Loucy (cell line): Measurements from ENCODE around the gene SF3B2.
"Not testable (repeated sequence)": the region's sequence is repeated elsewhere in the genome, so short reads cannot be mapped to it uniquely, and the experiment has no call there.

Source experiments
- H2AFZ ChIP-seq: fragments of 200-600 bp; sonication (generic); 2 replicates; pipeline ENCODE4 v1.6.0; 2016; ENCODE audit warnings: antibody characterized with exemption, mild to moderate bottlenecking, low read length, moderate library complexity
- H3F3A ChIP-seq: fragments of 200-600 bp; 2 replicates; pipeline ENCODE4 v1.6.0; 2016; ENCODE audit warnings: antibody characterized with exemption, low read depth, mild to moderate bottlenecking
- H3K27me3 ChIP-seq: fragments of 200-600 bp; sonication (generic); 2 replicates; pipeline ENCODE4 v1.6.1; 2014; ENCODE audit warnings: low read length, mild to moderate bottlenecking; ENCODE audit not compliant: insufficient read depth, poor library complexity, severe bottlenecking
- H3K36me3 ChIP-seq: fragments of 200-600 bp; sonication (generic); 2 replicates; pipeline ENCODE4 v1.6.1; 2016; ENCODE audit warnings: low read length; ENCODE audit not compliant: insufficient read depth
- H3K4me1 ChIP-seq: fragments of 200-600 bp; sonication (generic); 2 replicates; pipeline ENCODE4 v1.5.1; 2014; ENCODE audit warnings: low read length, mild to moderate bottlenecking; ENCODE audit not compliant: insufficient read depth, poor library complexity, severe bottlenecking
- H3K4me2 ChIP-seq: fragments of 200-600 bp; sonication (generic); 2 replicates; pipeline ENCODE4 v1.6.0; 2014; ENCODE audit warnings: antibody characterized with exemption, low read length, low read depth, mild to moderate bottlenecking; ENCODE audit not compliant: poor library complexity, severe bottlenecking
- H3K4me3 ChIP-seq: fragments of 200-600 bp; sonication (generic); 2 replicates; pipeline ENCODE4 v1.5.1; 2014; ENCODE audit warnings: low read length, mild to moderate bottlenecking, mixed read lengths; ENCODE audit not compliant: poor library complexity, severe bottlenecking
- H3K79me2 ChIP-seq: fragments of 200-600 bp; sonication (generic); 2 replicates; pipeline ENCODE4 v1.6.1; 2014; ENCODE audit warnings: low read length; ENCODE audit not compliant: insufficient read depth
- H3K9ac ChIP-seq: fragments of 200-600 bp; sonication (generic); 2 replicates; pipeline ENCODE4 v1.6.0; 2014; ENCODE audit warnings: mild to moderate bottlenecking, low read depth, low read length, moderate library complexity; ENCODE audit not compliant: poor library complexity, severe bottlenecking
- H3K9me2 ChIP-seq: fragments of 200-600 bp; sonication (generic); replicated peaks from 2 replicates; pipeline ENCODE4 v1.6.1; 2016; ENCODE audit warnings: low read depth, low read length, mixed read lengths
- H3K9me3 ChIP-seq: fragments of 200-600 bp; sonication (generic); 2 replicates; pipeline ENCODE4 v1.6.1; 2014; ENCODE audit warnings: mild to moderate bottlenecking, antibody characterized with exemption, low read length, low read depth; ENCODE audit not compliant: insufficient read depth
- H4K20me1 ChIP-seq: fragments of 200-600 bp; sonication (generic); 2 replicates; pipeline ENCODE4 v1.6.0; 2014; ENCODE audit warnings: antibody characterized with exemption, low read length, mild to moderate bottlenecking; ENCODE audit not compliant: insufficient read depth, poor library complexity, severe bottlenecking
- CTCF ChIP-seq: fragments of 200-600 bp; sonication (generic); conservative IDR thresholded peaks from 2 replicates; pipeline ENCODE4 v1.5.1; 2014; ENCODE audit warnings: mild to moderate bottlenecking, antibody characterized with exemption, low read length
- EZH2phosphoT487 ChIP-seq: fragments of 200-600 bp; IDR thresholded peaks from 2 replicates; pipeline ENCODE4 v1.6.1; 2018; ENCODE audit warnings: antibody characterized with exemption, mild to moderate bottlenecking, moderate library complexity, borderline replicate concordance

SF3B2 gene

GRCh38 chr11:66111158-66111557 lies 59.0 kb downstream of the SF3B2 start:
- H3K4me1 ChIP-seq: peaks cover 19% of the 10 kb centered on the region
- no peaks in the 10 kb centered on the region for H3F3A ChIP-seq
- H3K36me3 ChIP-seq: no peaks in the 10 kb centered on the region
- H3K4me3 ChIP-seq: no peak overlapping the region
- H3K27me3 ChIP-seq: no peaks in the 10 kb centered on the region
- H3K79me2 ChIP-seq: no peaks in the 10 kb centered on the region
- no peak overlapping the region for H3K4me2 ChIP-seq
- no peak overlapping the region for H3K9ac ChIP-seq
- H2AFZ ChIP-seq: no peak overlapping the region
- H3K9me3 ChIP-seq: no peaks in the 10 kb centered on the region
- no peaks in the 10 kb centered on the region for H3K9me2 ChIP-seq
- TF ChIP-seq CTCF (no peak), EZH2phosphoT487 (no peak)
- peaks cover 8% of the 10 kb centered on the region for H4K20me1 ChIP-seq

- Histone ChIP-seq H2AFZ (no peak overlapping the region), H3F3A (no peaks in the 10 kb centered on the region), H3K4me1 (peaks cover 24% of the 10 kb centered on the region), H3K9me2 (no peaks in the 10 kb centered on the region), H3K36me3 (no peaks in the 10 kb centered on the region), H3K27me3 (no peaks in the 10 kb centered on the region), H3K79me2 (no peaks in the 10 kb centered on the region), H3K9me3 (no peaks in the 10 kb centered on the region), H3K9ac (no peak overlapping the region), H3K4me3 (no peak overlapping the region), H4K20me1 (peaks cover 14% of the 10 kb centered on the region), H3K4me2 (no peak overlapping the region)
- TF ChIP-seq EZH2phosphoT487 (no peak), CTCF (no peak)
These were observed 59.9 kb downstream of the SF3B2 start for GRCh38 chr11:66112041-66112491.

- Histone ChIP-seq H3K27me3 (no peaks in the 10 kb centered on the region), H3K79me2 (no peaks in the 10 kb centered on the region)
These were observed 60.7 kb downstream of the SF3B2 start for GRCh38 chr11:66112601-66113499.

GRCh38 chr11:66114957-66115356 lies 62.8 kb downstream of the SF3B2 start:
- not testable (repeated sequence) for H3F3A ChIP-seq, H3K9me2 ChIP-seq, H3K79me2 ChIP-seq, H3K9ac ChIP-seq, H3K9me3 ChIP-seq, H2AFZ ChIP-seq, H3K27me3 ChIP-seq, H3K36me3 ChIP-seq
- peaks cover 29% of the 10 kb centered on the region for H3K4me1 ChIP-seq
- H3K4me3 ChIP-seq: peak overlapping the region; percentile 40
- peaks cover 14% of the 10 kb centered on the region for H4K20me1 ChIP-seq
- H3K4me2 ChIP-seq: peak overlapping the region; percentile 60

More at GRCh38 chr11:66112601-66113499, 60.7 kb downstream of the SF3B2 start:
- Histone ChIP-seq H3K9me2 (no peaks in the 10 kb centered on the region), H3F3A (no peaks in the 10 kb centered on the region), H2AFZ (no peak overlapping the region), H3K4me2 (no peak overlapping the region), H3K36me3 (no peaks in the 10 kb centered on the region), H3K9me3 (no peaks in the 10 kb centered on the region), H3K9ac (no peak overlapping the region), H3K4me1 (peaks cover 26% of the 10 kb centered on the region), H3K4me3 (no peak overlapping the region), H4K20me1 (peaks cover 14% of the 10 kb centered on the region)
- no peak for TF ChIP-seq CTCF
- no peak for TF ChIP-seq EZH2phosphoT487
